ENCODE results near the gene LNP1. TPM values are rescaled to one million over a fixed set of nuclear protein-coding genes. Genes with fewer than 3 reads are reported as not detected.

Gene LNP1
- total and polyA plus RNA-seq, 10 of the 15 experiments (the other 5 are each of a cell fraction or from before 2014, with no cell fraction given), result 2.1 to 4.2 (median 2.7) TPM

GRCh38 chr3:100399341-100400071 lies 1.8 kb upstream of the LNP1 start:
- no peak for FAIRE-seq
- no peak for DNase-seq (ENCODE audit: low read depth, low spot score)
- RAD21 ChIA-PET (ENCODE audit: unreplicated experiment), result interaction anchor here (1.0 kb wide), 1 partner anchor 63 kb away, joined by 3 read pairs; no protein-coding TSS in a partner anchor
- Histone ChIP-seq H3K36me3 (ENCODE audit: control insufficient read depth in 2 of 2, insufficient read depth in 2 of 2, low read length in 1 of 2) (no peaks in the 10 kb centered on the region; a peak in 1 of 4 replicates), H3K27ac (ENCODE audit: control insufficient read depth, insufficient read depth) (peak overlapping the region; percentile 99; the same call in 1 of the 2 replicates), H3K27me3 (replicated peaks in 1 of 2; ENCODE audit: control insufficient read depth in 2 of 2, insufficient read depth in 2 of 2, low read length in 1 of 2) (no peaks in the 10 kb centered on the region), H3K4me2 (ENCODE audit: control insufficient read depth, insufficient read depth) (peak overlapping the region; percentile 70), H4K20me1 (ENCODE audit: control insufficient read depth, insufficient read depth) (no peaks in the 10 kb centered on the region), H3K4me1 (ENCODE audit: control insufficient read depth, insufficient read depth, low read length) (no peaks in the 10 kb centered on the region), H3K79me2 (ENCODE audit: control insufficient read depth, insufficient read depth, low read length) (peaks cover 93% of the 10 kb centered on the region), H3K9me3 (replicated peaks; ENCODE audit: control insufficient read depth, insufficient read depth, low read length) (no peaks in the 10 kb centered on the region), H3K9ac (ENCODE audit: control insufficient read depth, insufficient read depth, low read length) (peak overlapping the region; percentile 81; the same call in 1 of the 2 replicates), H3K4me3 (peak overlapping the region; percentile 73), H2AFZ (ENCODE audit: control insufficient read depth, low read depth, low read length) (no peak overlapping the region)
- SMC1A ChIA-PET (ENCODE audit: uncharacterized antibody, unreplicated experiment), result interaction anchor here (1.3 to 1.5 kb wide), 2 partner anchors 13 to 531 kb away, joined by 3 to 4 read pairs; no protein-coding TSS in a partner anchor
- ATAC-seq, result no peak
- TSS peak; percentile 61 for BruUV-seq (replicated peaks)
- in situ Hi-C loops (cut with MboI), result no loop called here
- TF ChIP-seq IRF4 (IDR thresholded peaks at IDR 0.05; ENCODE audit: low read depth, low read length), result no peak
- no peak for TF ChIP-seq RAD21 (IDR thresholded peaks at IDR 0.05; ENCODE audit: insufficient read depth, low read depth, low read length)
- no peak for TF ChIP-seq NFYA (IDR thresholded peaks at IDR 0.05; ENCODE audit: borderline replicate concordance, low read depth, low read length)
- no peak for TF ChIP-seq MLLT1 (IDR thresholded peaks at IDR 0.05)
- no peak for TF ChIP-seq ZZZ3 (IDR thresholded peaks at IDR 0.05; ENCODE audit: control insufficient read depth, insufficient read length, low read depth)
- no peak for TF ChIP-seq MEF2B (IDR thresholded peaks at IDR 0.05; ENCODE audit: partially characterized antibody, poor library complexity, severe bottlenecking)
- no peak for TF ChIP-seq CBX5 (IDR thresholded peaks at IDR 0.05; ENCODE audit: low read depth)
- no peak for TF ChIP-seq ZNF217 (IDR thresholded peaks at IDR 0.05)
- no peak for TF ChIP-seq MYB (IDR thresholded peaks at IDR 0.05; ENCODE audit: borderline replicate concordance, low read depth, low read length)
- no peak for TF ChIP-seq STAT1 (conservative IDR thresholded peaks at IDR 0.05)
- TF ChIP-seq SREBF1 (IDR thresholded peaks at IDR 0.05; ENCODE audit: low read length), result no peak
- TF ChIP-seq NFYB (IDR thresholded peaks at IDR 0.05; ENCODE audit: insufficient read depth, low read depth, low read length), result no peak
- no peak for TF ChIP-seq RAD51 (IDR thresholded peaks at IDR 0.05)
- no peak for TF ChIP-seq JUNB (IDR thresholded peaks at IDR 0.05)
- no peak for TF ChIP-seq IRF3 (IDR thresholded peaks at IDR 0.05)
- POLR2A ChIA-PET, result interaction anchor here (0.6 to 3.1 kb wide), 4 partner anchors 8 to 137 kb away, joined by 3 to 16 read pairs (median 8); partner anchors contain the start of gene NIT2
- 71% methylated on average over 8 of the region's 9 CpGs for WGBS (ENCODE audit: insufficient coverage, insufficient replicate concordance, low lambda C conversion rate, missing lambda C conversion rate)
- CTCF ChIA-PET, result interaction anchor here (0.6 to 1.3 kb wide), 5 partner anchors 63 to 1425 kb away, joined by 3 to 8 read pairs (median 3); no protein-coding TSS in a partner anchor
- intact Hi-C loops (cut with micrococcal nuclease; ENCODE audit: unreplicated experiment), result loop anchor here (2.0 to 5.0 kb wide), 2 partner anchors 193 to 311 kb away; no protein-coding TSS in a partner anchor
